ENCODE data around the gene ADAMTS7. TPM values are rescaled to one million over a fixed set of nuclear protein-coding genes. Genes with fewer than 3 reads are reported as not detected.
"Not testable (repeated sequence)": the region's sequence is repeated elsewhere in the genome, so short reads cannot be mapped to it uniquely, and the experiment has no call there.

ADAMTS7 gene
- total RNA-seq, 1 donor, result 34.0 TPM

GRCh38 chr15:78779975-78780374 is 31.3 kb downstream of the ADAMTS7 start:
- not testable (repeated sequence) for DNase-seq (ENCODE audit: insufficient read length, low spot score, missing footprints); H3K27me3 ChIP-seq (ENCODE audit: insufficient read depth, low read length); H3K27ac ChIP-seq (ENCODE audit: low read depth, low read length); H3K79me2 ChIP-seq (ENCODE audit: insufficient read depth, low read length); H2AFZ ChIP-seq (ENCODE audit: low read length); H4K20me1 ChIP-seq (ENCODE audit: insufficient read depth, low read length); H3K4me3 ChIP-seq (ENCODE audit: insufficient read depth, low read length); H3K9me3 ChIP-seq (ENCODE audit: low read depth, low read length); H3K4me1 ChIP-seq (ENCODE audit: insufficient read depth, low read length); H3K36me3 ChIP-seq (ENCODE audit: insufficient read depth, low read length); H3K4me2 ChIP-seq (ENCODE audit: insufficient read depth, low read length)

GRCh38 chr15:78779176-78779785 is 32.0 kb downstream of the ADAMTS7 start:
- H3K4me2 ChIP-seq (ENCODE audit: insufficient read depth, low read length); H3K9me3 ChIP-seq (ENCODE audit: low read depth, low read length); H3K4me3 ChIP-seq (ENCODE audit: insufficient read depth, low read length); H3K79me2 ChIP-seq (ENCODE audit: insufficient read depth, low read length); DNase-seq (ENCODE audit: insufficient read length, low spot score, missing footprints); H3K27me3 ChIP-seq (ENCODE audit: insufficient read depth, low read length); H3K27ac ChIP-seq (ENCODE audit: low read depth, low read length); H2AFZ ChIP-seq (ENCODE audit: low read length); H3K36me3 ChIP-seq (ENCODE audit: insufficient read depth, low read length); H3K4me1 ChIP-seq (ENCODE audit: insufficient read depth, low read length); H4K20me1 ChIP-seq (ENCODE audit: insufficient read depth, low read length): not testable (repeated sequence)

GRCh38 chr15:78778422-78778821 is 32.8 kb downstream of the ADAMTS7 start:
- TF ChIP-seq CTCF (IDR thresholded peaks at IDR 0.05; ENCODE audit: extremely low read depth, low read depth, low read length), result no peak
- H3K4me3 ChIP-seq (ENCODE audit: insufficient read depth, low read length), result no peak overlapping the region
- H3K27me3 ChIP-seq (ENCODE audit: insufficient read depth, low read length), result no peaks in the 10 kb centered on the region
- peak; percentile 27 for DNase-seq (ENCODE audit: insufficient read length, low spot score, missing footprints)
- no peaks in the 10 kb centered on the region for H4K20me1 ChIP-seq (ENCODE audit: insufficient read depth, low read length)
- H3K79me2 ChIP-seq (ENCODE audit: insufficient read depth, low read length), result no peaks in the 10 kb centered on the region
- no peaks in the 10 kb centered on the region for H3K36me3 ChIP-seq (ENCODE audit: insufficient read depth, low read length)
- H3K9me3 ChIP-seq (ENCODE audit: low read depth, low read length), result no peaks in the 10 kb centered on the region
- H3K4me1 ChIP-seq (ENCODE audit: insufficient read depth, low read length), result peaks cover 5% of the 10 kb centered on the region
- H2AFZ ChIP-seq (ENCODE audit: low read length), result no peak overlapping the region
- no peak overlapping the region for H3K4me2 ChIP-seq (ENCODE audit: insufficient read depth, low read length)
- H3K27ac ChIP-seq (ENCODE audit: low read depth, low read length), result no peak overlapping the region

GRCh38 chr15:78777953-78778345 is 33.3 kb downstream of the ADAMTS7 start:
- not testable (repeated sequence) for H3K27ac ChIP-seq (ENCODE audit: low read depth, low read length); H4K20me1 ChIP-seq (ENCODE audit: insufficient read depth, low read length)
- DNase-seq (ENCODE audit: insufficient read length, low spot score, missing footprints), result peak; percentile 45

GRCh38 chr15:78777290-78777952 is 33.8 kb downstream of the ADAMTS7 start:
- not testable (repeated sequence) for H3K36me3 ChIP-seq (ENCODE audit: insufficient read depth, low read length); DNase-seq (ENCODE audit: insufficient read length, low spot score, missing footprints); H3K4me3 ChIP-seq (ENCODE audit: insufficient read depth, low read length); H3K27ac ChIP-seq (ENCODE audit: low read depth, low read length); H4K20me1 ChIP-seq (ENCODE audit: insufficient read depth, low read length); H3K4me1 ChIP-seq (ENCODE audit: insufficient read depth, low read length); H2AFZ ChIP-seq (ENCODE audit: low read length); H3K4me2 ChIP-seq (ENCODE audit: insufficient read depth, low read length); H3K9me3 ChIP-seq (ENCODE audit: low read depth, low read length); H3K27me3 ChIP-seq (ENCODE audit: insufficient read depth, low read length); H3K79me2 ChIP-seq (ENCODE audit: insufficient read depth, low read length)

More at GRCh38 chr15:78777953-78778345, 33.3 kb downstream of the ADAMTS7 start:
- H3K4me2 ChIP-seq (ENCODE audit: insufficient read depth, low read length); H3K27me3 ChIP-seq (ENCODE audit: insufficient read depth, low read length); H3K4me3 ChIP-seq (ENCODE audit: insufficient read depth, low read length); H3K4me1 ChIP-seq (ENCODE audit: insufficient read depth, low read length); H3K36me3 ChIP-seq (ENCODE audit: insufficient read depth, low read length); H3K9me3 ChIP-seq (ENCODE audit: low read depth, low read length); H3K79me2 ChIP-seq (ENCODE audit: insufficient read depth, low read length); H2AFZ ChIP-seq (ENCODE audit: low read length): not testable (repeated sequence)

- H4K20me1 ChIP-seq (ENCODE audit: insufficient read depth, low read length); H3K79me2 ChIP-seq (ENCODE audit: insufficient read depth, low read length); H3K27ac ChIP-seq (ENCODE audit: low read depth, low read length); H3K4me3 ChIP-seq (ENCODE audit: insufficient read depth, low read length); H2AFZ ChIP-seq (ENCODE audit: low read length); H3K36me3 ChIP-seq (ENCODE audit: insufficient read depth, low read length); H3K27me3 ChIP-seq (ENCODE audit: insufficient read depth, low read length); H3K4me2 ChIP-seq (ENCODE audit: insufficient read depth, low read length); H3K9me3 ChIP-seq (ENCODE audit: low read depth, low read length); H3K4me1 ChIP-seq (ENCODE audit: insufficient read depth, low read length): not testable (repeated sequence)
- DNase-seq (ENCODE audit: insufficient read length, low spot score, missing footprints), result peak; percentile 73
Measured at GRCh38 chr15:78776046-78776925, 35.0 kb downstream of the ADAMTS7 start.

Data from osteoblast (primary cell).